A673 (cell line): ENCODE measurements around the gene RAP1GDS1.

Experiments
- CTCF ChIP-seq: fragments of 300-800, 200-600 bp; sonication (generic); conservative IDR thresholded peaks from 2 replicates; pipeline ENCODE4 v1.5.1; 2017; ENCODE audit warnings: low read depth, mild to moderate bottlenecking, antibody characterized with exemption, low read length, moderate library complexity, mixed read lengths
- EZH2 ChIP-seq: fragments of 200-600 bp; sonication (generic); IDR thresholded peaks from 2 replicates; pipeline ENCODE4 v1.6.1; 2017; ENCODE audit warnings: borderline replicate concordance, low read depth, mild to moderate bottlenecking, mixed read lengths, antibody characterized with exemption, low read length; ENCODE audit not compliant: poor library complexity, severe bottlenecking

GRCh38 chr4:98352940-98353339 lies 91.8 kb downstream of the RAP1GDS1 start:
- TF ChIP-seq CTCF (no peak), EZH2 (no peak)
